Midbrain (tissue), 1 donor: ENCODE data around the gene CSF3.

Experiments used
- DNase-seq: peaks from one replicate; lab custom pipeline; 2025; lab: John Stamatoyannopoulos, UW

CSF3 gene, protein sequence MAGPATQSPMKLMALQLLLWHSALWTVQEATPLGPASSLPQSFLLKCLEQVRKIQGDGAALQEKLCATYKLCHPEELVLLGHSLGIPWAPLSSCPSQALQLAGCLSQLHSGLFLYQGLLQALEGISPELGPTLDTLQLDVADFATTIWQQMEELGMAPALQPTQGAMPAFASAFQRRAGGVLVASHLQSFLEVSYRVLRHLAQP

DNA sequence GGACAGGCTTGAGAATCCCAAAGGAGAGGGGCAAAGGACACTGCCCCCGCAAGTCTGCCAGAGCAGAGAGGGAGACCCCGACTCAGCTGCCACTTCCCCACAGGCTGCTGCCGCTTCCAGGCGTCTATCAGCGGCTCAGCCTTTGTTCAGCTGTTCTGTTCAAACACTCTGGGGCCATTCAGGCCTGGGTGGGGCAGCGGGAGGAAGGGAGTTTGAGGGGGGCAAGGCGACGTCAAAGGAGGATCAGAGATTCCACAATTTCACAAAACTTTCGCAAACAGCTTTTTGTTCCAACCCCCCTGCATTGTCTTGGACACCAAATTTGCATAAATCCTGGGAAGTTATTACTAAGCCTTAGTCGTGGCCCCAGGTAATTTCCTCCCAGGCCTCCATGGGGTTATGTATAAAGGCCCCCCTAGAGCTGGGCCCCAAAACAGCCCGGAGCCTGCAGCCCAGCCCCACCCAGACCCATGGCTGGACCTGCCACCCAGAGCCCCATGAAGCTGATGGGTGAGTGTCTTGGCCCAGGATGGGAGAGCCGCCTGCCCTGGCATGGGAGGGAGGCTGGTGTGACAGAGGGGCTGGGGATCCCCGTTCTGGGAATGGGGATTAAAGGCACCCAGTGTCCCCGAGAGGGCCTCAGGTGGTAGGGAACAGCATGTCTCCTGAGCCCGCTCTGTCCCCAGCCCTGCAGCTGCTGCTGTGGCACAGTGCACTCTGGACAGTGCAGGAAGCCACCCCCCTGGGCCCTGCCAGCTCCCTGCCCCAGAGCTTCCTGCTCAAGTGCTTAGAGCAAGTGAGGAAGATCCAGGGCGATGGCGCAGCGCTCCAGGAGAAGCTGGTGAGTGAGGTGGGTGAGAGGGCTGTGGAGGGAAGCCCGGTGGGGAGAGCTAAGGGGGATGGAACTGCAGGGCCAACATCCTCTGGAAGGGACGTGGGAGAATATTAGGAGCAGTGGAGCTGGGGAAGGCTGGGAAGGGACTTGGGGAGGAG, at the start of gene CSF3:
Gene CSF3, plus strand, starts transcription at position 436 of the 993 bp plus-strand sequence. Its CDS starts 35 bp downstream, at position 471.
- DNase-seq, result no peak

DNA sequence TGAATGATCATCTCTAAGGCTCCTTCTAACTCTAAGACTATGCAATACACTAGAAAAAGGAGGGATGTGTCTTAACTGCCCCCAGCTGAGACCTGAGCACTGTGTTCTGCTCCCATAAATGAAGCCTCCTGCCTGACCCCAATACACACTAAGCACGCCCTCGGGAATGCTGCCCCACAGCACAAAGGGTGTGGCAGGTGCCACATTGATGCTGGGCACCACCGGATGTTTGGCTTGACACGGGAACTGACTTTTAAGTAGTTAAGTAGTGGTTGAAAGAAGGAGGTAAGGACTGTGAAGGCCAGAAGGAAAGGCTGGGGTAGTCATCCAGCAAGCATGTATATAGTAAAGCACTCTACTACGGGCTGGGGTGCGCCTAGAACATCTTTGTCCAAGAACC, 48.5 kb upstream of the CSF3 start:
- no peak for DNase-seq

DNA sequence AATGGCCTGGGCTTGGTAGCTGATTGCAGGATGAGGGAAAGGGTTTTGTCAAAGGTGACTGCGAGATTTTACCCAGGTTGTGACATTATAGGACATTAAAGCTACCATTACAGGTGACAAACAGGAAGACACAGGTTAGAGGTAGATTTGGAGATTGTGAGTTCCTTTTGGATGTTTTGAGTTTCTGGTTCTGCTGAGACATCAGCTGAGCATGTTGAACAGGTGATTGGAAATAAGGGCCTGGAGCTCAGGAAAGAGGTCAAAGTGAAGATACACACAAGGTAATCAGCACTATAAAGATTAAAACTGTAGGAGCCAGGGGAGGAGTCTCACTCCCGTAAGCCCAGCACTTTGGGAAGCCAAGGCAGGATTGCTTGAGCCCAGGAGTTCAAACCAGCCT, 46.5 kb upstream of the CSF3 start:
- no peak for DNase-seq

DNA sequence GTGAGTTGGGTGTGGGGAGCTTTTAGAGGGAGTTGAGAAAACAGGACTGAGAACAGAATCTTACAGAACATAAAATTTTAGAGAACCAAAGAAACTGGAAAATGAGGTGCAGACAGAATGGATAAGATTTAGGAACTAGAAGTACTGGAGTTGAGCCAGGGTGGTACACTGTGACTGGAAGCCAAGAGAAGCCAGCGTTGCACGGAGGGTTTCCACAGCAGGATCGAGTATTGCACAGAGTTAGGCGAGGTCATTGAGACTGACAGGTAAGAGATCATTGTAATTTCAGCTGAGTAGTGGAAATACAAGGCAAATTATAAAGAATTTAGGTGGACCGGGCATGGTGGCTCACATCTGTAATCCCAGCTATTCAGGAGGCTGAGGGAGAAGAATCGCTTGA, 45.9 kb upstream of the CSF3 start:
- no peak for DNase-seq

DNA sequence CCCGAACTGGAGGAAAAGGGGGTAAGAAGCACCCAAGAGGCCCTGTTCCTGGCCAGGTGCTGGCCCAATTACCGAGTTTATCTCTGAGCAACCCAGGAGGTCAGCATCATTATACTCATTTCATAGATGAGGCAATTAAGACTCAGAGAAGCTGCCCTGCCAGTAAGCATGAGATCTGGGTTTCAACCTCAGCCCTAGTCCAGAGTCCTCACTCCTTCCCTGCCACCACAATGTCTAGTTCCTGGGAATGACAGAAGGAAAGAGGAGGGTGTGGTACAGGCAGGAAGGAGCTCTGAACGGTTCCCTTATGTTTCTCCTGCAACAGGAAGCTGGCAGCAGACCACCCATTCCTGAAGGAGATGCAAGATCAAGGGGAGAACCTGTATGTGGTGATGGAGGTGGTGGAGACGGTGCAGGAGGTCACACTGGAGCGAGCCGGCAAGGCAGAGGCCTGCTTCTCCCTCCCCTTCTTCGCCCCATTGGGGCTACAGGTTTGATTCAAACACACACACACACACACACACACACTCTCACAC, 45.0 kb upstream of the CSF3 start:
- no peak for DNase-seq

DNA sequence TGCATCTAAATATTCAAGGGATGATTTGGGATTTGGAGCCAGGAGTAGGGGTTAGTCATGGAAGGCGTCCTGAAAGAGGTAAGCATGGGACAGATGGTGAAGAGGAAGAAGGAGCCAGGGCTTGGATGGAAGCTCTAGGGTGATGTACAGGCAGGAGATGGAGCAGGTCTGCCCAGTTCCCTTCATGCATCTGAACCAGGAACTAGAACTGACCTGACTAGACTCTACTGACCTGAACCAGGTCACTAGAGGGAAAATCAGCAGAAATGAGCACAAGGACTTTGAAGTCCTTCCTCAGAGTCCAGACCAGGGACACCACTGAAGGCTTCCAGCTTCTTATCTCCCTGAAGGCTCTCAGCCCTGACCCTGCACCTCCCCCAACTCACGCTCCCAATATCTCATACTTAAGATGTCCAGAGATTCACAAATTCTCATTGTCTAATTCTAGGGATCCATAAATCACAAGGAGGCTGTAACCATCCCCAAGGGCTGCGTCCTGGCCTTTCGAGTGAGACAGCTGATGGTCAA, 44.1 kb upstream of the CSF3 start:
- DNase-seq, result no peak

DNA sequence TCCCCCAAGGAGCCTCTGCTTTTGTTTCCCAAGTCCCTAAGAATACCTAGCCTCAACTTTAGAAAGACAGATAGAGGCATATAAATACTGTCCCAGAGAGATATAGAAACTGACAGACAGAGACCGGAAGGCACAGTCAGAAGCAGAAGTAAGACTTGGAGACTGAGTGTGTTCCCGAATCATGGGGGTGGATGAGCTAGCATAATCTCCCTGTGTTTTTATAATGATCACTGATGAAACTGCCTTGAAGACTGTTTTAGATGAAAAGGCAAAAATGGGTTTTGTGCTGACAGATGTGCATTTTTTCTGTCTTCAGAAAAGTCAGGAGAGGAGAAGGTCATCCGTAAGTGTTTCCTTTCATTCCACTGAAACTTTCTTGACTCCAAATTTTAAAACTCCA, 43.0 kb upstream of the CSF3 start:
- no peak for DNase-seq

DNA sequence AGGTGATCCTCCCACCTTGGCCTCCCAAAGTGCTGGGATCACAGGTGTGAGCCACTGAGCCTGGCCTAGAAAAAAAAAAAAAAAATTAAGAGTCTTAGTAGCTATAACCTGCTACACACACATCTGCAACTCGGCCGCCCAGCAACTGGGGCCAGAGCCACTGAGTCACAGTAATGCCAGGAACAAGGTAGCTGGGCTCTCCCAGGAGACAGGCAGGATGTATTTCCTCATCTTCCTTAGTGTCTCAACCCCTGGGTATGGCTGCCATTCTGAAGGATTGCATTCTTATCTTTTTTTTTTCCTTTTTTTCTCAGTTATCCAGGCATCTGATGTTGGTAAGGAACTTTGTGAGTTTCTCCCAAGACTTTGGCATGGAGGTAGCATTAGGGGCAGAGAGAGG, 41.7 kb upstream of the CSF3 start:
- DNase-seq, result no peak

DNA sequence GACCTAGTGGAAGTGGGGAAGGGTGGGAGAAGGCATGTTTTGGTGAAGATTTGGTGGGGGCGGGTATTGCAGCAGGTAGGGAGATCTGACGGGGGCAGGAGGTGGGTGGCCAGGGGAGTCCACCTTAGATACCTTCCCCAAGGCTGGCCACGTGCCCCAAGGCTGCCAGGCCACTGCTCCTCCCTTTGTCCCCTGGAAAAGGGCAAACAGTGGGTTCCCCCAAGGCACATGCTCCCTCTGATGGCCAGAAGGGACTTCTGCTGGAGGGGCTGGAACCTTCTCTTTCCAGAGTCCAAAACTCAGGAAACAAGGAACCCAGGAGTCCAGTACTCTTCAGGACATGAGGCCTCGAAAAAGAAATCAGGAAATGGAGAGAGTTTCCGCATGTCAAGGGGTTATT, 40.8 kb upstream of the CSF3 start:
- no peak for DNase-seq

DNA sequence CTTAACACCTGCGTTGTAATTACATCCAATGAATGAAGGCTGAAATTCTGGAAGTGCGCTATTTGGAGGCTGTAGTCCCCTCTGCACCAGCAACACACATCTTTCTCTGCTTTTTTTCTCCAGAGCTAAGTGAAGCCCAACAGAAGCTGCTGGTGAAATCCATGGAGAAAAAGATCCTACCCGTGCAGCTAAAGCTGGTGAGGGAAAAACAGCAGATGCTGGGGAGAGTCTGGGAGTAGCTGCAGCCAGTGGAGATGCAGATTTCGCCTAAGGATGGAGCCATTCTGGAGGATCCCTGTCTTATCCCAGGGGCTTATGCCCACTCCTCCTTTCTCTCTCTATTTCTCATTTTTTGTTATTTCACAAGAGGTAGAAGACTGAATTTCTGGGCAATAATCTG, 39.4 kb upstream of the CSF3 start:
- no peak for DNase-seq

DNA sequence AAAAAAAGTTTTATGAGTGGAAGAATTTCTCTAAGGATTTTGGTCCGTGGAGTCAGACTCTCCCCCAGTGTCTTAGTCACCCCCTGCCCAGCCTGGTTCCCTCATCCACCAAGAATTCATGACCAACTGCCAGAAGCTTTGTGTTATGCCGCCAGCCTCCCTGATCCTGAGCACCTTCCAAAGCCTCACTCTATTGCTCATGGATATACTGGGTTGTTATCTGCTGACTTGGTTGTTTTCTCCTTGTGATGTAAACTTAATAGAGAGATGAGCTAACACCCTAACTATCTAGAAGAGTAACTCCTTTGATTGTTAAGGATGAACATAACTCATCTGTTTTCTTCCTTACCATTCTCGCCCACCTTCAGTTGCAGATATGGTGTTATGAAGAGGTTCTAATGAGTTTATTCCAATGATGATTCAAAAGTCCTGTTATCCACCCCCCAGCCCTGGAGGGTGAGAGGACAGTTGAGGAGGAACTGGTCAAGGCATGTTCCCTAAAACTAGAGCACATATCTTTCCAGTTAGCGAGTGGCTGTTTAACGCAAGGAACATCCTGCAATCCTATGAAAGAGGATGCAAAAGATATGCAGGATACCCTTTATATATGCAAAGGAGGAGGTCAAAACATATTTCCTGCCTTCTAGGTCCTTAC, 36.1 kb upstream of the CSF3 start:
- DNase-seq, result no peak

DNA sequence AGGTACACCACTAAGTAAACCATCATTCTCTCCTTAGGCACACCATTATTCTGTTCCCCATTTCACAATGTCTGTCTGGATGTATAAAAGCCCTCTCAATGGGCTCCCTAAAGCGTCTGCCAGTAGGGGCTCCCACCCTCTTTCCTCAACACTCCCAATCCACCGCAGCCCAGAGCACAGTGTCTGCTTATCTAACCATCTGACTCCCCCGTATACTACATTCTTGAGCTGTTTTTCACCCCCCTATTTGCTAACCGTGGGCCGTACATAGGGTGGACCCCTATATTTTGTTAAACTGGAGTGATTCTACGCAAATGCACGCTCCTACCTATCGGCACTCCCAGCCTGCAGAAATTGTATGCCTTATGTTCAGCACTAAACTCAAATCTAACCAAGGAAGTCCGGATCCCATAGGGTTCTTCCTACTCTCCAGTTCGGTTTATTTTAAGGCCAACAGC, 35.3 kb upstream of the CSF3 start:
- no peak for DNase-seq

DNA sequence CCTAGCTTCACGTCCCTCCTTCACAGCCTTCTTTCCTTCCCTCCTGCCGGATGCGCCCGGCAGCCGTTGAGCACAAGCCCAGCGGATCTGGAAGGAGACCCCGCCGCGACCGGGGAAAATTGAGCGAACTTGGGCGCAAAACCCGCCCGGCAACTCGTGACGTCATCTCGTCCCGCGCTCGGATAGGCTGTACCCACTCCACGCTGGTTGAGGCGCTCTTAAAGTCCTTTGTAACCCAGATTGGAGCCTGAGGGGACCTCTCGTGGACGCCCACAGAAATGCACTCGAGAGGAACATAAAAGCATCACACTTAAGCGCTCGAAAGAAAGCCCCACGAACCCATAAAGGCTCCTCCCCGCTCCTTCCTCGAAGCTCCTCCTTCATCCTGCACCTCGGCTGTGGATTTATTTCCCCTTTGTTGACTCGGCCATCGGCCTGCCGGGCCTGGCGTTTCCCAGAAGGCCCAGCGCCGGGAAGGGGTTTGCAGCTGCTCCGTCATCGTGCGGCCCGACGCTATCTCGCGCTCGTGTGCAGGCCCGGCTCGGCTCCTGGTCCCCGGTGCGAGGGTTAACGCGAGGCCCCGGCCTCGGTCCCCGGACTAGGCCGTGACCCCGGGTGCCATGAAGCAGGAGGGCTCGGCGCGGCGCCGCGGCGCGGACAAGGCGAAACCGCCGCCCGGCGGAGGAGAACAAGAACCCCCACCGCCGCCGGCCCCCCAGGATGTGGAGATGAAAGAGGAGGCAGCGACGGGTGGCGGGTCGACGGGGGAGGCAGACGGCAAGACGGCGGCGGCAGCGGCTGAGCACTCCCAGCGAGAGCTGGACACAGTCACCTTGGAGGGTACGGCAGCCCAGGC, 34.7 kb upstream of the CSF3 start, which contains the start of gene PSMD3:
Gene PSMD3, plus strand, starts transcription at position 457 of the 856 bp plus-strand sequence. Its CDS starts 164 bp downstream, at position 621.
- peak; percentile 100 for DNase-seq

DNA sequence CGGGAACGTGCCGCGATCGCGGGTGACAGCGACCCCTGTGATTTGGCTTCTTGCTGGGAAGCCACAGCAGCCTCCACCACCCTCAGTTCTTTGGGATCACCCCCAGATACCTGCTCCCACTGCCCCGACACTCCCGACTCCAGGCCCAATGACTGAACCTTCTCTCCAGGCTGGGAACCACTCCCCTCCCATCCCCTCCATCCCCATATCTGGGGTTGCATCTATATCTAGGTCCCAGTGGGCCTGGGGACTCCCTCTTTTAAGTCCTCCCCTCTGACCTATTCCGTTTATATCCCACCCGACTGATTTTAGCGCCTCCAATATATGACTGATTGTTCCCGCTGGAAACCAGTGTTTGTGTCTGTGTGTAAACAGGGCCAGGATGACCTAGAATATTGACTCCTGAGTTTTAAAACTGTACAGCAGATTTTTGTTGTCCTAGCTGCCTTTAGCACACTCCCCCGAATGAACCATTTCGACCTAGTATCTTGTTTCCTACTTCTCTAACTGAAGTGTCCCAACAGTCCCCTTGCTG, 34.0 kb upstream of the CSF3 start:
- no peak for DNase-seq

DNA sequence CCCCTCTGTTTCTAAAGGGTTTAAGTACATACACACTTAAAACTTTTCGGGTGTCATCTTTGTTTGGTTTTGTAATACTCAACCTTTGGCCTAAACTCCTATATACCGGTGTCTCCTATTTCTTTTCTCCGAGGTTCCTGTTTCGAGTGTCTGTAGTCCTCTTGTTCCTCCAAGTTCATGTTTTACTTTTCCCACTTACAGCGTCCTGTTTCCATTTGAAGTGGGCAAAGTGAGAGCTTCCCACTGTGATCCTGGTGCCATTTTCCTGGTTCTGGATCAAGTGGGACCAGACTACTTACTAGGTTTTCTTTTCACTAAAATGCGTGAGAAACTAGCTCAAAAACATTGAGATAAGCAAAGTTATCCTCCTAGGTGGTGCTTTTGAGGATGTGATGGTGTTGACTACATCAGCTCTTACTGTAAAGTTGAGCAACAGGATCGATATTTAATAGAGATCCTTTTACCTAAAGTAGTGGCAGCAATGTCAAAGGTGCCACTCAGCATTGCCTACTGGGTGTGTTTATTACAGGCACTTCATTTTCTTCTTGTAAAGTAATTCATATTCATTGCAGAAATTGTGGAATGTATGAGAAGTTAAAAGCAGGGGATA, 33.4 kb upstream of the CSF3 start:
- DNase-seq, result no peak

DNA sequence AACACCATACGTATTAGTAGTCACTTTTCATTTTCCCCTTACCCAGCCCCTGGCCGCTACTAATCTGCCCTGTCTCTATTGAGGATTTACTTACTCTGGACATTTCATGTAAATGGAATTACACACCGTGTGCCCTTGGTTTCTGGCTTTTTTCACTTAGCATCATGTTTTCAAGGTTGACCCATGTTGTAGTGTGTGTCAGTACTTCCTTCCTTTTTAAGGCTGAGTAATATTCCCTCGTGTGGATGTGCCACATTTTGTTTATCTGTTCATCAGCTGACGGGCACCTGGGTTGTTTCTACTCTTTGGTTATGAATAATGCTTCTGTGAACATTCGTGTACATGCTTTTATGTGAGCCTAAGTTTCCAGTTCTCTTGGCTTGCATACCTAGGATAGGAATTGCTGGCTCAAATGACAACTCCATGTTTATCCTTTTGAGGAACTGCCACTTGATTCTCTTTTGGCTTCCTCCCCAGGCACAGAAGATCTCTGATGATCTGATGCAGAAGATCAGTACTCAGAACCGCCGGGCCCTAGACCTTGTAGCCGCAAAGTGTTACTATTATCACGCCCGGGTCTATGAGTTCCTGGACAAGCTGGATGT, 26.9 kb upstream of the CSF3 start:
- no peak for DNase-seq

DNA sequence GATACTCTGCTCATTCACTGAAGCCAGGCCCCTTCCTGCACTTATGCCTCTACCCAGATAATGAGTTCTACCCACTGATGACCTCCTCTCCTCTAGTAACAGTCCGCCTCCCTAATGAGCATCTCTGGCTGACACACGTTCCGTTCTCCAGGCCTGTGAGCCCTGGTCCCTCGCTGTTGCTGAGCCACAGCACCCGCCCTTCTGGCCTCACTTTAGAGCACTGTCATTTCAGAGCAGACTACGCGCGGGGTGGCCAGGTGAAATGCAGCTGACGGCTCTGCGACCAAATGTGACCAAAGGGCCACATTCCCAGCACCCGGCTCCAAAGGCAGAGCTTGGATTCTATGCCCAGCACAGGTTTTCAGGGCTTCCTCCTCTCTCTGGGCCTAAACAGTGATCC, 20.8 kb upstream of the CSF3 start:
- DNase-seq, result no peak

DNA sequence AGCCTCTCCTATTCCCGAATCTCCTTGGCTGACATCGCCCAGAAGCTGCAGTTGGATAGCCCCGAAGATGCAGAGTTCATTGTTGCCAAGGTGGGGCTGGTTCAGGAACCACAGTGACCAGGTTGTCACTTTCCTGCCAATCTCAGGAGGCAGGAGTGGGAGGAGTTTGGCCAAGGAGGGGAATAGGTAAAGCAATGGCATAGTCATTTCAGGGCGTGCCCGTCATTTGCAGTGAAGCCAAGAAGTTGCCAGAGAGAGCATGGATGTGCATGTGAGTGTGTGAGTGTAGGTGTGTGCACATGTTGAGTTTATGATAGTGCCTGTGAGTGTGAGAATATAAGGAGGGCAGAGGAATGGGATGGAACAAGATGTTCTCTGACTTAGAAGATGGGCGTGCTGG, 19.8 kb upstream of the CSF3 start:
- no peak for DNase-seq

DNA sequence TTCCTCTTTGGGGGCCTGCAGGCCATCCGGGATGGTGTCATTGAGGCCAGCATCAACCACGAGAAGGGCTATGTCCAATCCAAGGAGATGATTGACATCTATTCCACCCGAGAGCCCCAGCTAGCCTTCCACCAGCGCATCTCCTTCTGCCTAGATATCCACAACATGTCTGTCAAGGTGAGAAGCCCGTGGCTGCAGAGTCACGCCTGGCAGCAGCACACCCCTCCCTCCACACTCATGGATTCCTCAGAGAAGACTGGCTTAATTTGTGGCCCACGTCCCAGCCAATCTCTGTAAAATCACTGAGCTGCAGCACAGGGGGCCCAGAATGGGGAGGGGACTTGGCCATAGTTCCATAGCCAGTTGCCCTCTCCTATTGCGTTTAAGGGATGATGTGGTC, 19.1 kb upstream of the CSF3 start:
- DNase-seq, result no peak

DNA sequence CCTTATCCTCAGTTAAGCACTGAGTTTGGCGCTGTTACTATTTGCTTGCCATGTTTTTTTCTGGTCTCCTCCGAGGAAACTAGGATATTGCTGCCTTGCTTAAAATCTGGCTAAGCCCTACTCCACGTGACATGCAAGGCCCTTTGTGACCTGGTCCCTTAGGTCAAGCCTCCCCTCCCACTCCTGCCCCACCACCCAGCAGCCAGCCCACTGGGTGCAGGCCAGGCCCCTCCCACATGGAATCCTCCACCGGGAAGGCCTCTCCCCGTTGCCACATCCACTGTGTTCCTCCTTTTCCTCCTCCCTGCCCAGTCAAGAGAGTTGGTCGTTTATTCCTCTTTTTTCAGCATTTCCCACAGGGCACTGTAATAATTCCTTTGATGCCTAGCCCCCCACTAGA, 18.4 kb upstream of the CSF3 start:
- no peak for DNase-seq
